Lower leg skin (tissue), 4 donors: ENCODE results near the gene NINL. TPM values are rescaled to one million over a fixed set of nuclear protein-coding genes. Genes with fewer than 3 reads are reported as not detected.

Experiments used
- DNase-seq, 2 donors: peaks; one replicate each; pipeline ENCODE4 v3.0.0-alpha.2; 2019; ENCODE audit warnings: low spot score in 2 of 2
- H3K4me3 ChIP-seq: fragments of 200-600 bp; sonication (generic); 2 replicates; pipeline ENCODE4 v1.5.1; 2017; ENCODE audit warnings: mild to moderate bottlenecking, low read depth; ENCODE audit not compliant: poor library complexity, severe bottlenecking
- CTCF ChIP-seq, 3 donors: fragments of 450-650 bp; IDR thresholded peaks; one replicate each; pipeline ENCODE4 v1.5.1; 2016; ENCODE audit warnings: antibody characterized with exemption in 3 of 3, mild to moderate bottlenecking in 3 of 3, moderate library complexity in 2 of 3
- POLR2A ChIP-seq, 2 donors: fragments of 450-650 bp; IDR thresholded peaks; one replicate each; pipeline ENCODE4 v1.6.1; 2016 to 2017; ENCODE audit warnings: antibody characterized with exemption in 2 of 2, mild to moderate bottlenecking in 1 of 2, moderate library complexity in 1 of 2
- WGBS, 2 donors: methylation state at CpG; one replicate each; pipeline ENCODE4 v1.1.5; 2018; 5-methylcytosine and 5-hydroxymethylcytosine counted together
- intact Hi-C: fragments of 100-400 bp; cut with DNase I; formaldehyde crosslinking; loops from one replicate; pipeline ENCODE4 v1.15.0; 2023; ENCODE audit warnings: low total_unique reads
- total RNA-seq, 4 donors: library from RNA; depleted of rRNA; stranded (reverse); fragments of >200 nt; gene quantifications; one replicate each; pipeline ENCODE4 v1.1.0, GENCODE V29; 2016

Gene NINL
- total RNA-seq, 4 donors from 2014 or later = 2.1 to 4.7 (median 3.7) TPM

DNA sequence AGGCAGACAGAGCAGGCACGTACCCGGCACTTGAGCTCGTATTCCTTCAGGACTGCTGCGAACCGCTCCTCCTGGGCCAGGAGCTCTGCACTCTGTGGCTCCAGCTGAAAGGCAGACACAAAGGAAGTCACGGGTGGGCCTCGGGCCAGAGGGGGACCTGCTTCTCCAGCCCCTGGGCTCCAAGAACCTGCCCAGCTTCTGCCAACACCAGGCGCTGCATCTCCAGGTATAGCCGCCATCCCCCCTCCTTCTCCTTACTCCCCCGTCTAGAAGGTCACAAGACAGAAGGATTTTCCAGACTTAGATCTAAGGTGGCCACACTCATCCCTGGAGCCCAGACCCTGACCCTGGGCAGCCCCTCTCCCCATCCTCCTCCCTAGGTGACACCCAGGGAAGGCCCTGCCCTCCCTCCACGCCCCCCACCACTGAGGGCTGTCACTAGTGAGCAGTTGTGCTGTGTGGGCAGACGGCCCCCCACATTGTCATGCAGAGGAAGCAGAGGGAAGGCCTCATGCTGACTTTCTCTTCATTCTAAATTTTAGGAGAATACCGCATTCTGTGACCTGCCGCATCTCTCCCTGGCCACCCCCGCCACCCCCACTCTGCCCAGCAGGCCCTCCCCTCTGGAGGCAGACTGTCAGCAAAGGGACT lies 96.0 kb downstream of the NINL start:
- H3K4me3 ChIP-seq = no peak overlapping the region
- WGBS, 2 donors = 90% methylated on average over 15 of the region's 15 CpGs
- intact Hi-C loops = no loop called here
- no peak for TF ChIP-seq CTCF (IDR thresholded peaks at IDR 0.05)
- TF ChIP-seq POLR2A (IDR thresholded peaks at IDR 0.05) = no peak
- DNase-seq = no peak

GRCh38 chr20:25487975-25488374 lies 97.4 kb downstream of the NINL start:
- TF ChIP-seq POLR2A (IDR thresholded peaks at IDR 0.05) (no peak), CTCF (IDR thresholded peaks at IDR 0.05) (no peak)
- intact Hi-C loops = no loop called here
- 89 to 92% methylated on average over 11 of the region's 11 CpGs for WGBS, 2 donors
- DNase-seq = no peak
- no peak overlapping the region for H3K4me3 ChIP-seq

DNA sequence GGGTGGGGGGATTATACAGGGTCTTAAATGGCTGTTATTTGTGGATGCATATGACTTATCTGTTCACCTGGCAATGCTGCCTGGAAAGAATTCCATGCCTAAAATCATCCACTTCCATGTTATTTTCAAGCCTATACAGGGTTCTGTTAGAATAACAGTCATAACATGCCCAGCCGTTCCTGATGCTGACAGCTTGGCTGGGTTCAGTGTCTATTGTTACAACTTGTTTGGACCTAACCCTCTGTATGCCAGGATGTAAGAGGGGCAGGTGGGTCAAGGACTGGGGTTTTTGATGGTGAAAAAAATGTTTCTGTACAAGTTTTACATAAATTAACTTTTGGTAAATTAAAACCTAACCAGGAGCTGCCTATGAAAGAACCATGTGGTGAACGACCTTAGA lies 98.0 kb downstream of the NINL start:
- H3K4me3 ChIP-seq = no peak overlapping the region
- 22 to 44% methylated on average over 2 of the region's 2 CpGs for WGBS, 2 donors

DNA sequence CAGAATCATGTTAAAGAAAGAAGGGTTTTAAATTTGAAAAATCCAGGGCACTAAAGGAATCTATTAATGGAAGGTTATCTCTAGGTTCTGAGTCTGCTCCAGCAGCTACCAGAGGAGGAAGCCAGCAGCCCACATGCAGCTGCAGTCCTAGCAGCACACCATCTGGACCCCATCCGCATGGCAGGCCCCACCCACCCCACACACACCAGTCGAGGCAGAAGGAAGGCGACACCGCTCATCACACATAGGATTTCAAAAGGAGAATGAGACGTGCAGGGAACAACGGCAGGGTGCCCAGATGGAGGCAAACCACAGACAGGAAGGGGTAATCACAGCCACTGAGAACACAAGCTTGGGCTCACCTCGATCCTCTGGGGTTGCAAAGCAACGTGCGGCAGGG lies 99.0 kb downstream of the NINL start:
- 44 to 50% methylated on average over 9 of the region's 9 CpGs for WGBS, 2 donors
- DNase-seq = no peak
- intact Hi-C loops = no loop called here
- TF ChIP-seq CTCF (IDR thresholded peaks at IDR 0.05) = no peak
- TF ChIP-seq POLR2A (IDR thresholded peaks at IDR 0.05) = no peak
- H3K4me3 ChIP-seq = no peak overlapping the region

More for the DNA sequence above, 98.0 kb downstream of the NINL start:
- DNase-seq = no peak
- no peak for TF ChIP-seq POLR2A (IDR thresholded peaks at IDR 0.05)
- TF ChIP-seq CTCF (IDR thresholded peaks at IDR 0.05) = no peak
- intact Hi-C loops = no loop called here

DNA sequence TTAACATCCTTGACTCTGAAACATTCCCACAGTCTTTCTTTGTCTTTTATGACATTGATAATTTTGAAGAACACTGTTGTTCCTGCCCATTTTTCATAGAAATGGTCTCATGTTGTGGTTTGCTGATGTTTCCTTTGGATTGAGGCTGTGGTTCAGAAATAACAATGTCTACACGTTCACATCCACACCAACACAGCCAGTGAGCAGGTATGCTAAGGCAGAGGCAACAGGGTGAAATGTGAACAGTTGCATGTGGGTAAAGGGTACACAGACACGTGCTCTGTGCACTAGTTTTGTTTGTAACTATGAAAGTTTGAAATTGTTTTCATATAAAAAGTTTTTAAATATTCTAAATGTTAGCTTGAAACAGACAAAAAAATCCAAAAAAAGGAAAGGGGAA lies 99.5 kb downstream of the NINL start:
- no peak overlapping the region for H3K4me3 ChIP-seq
- TF ChIP-seq CTCF (IDR thresholded peaks at IDR 0.05) (no peak), POLR2A (IDR thresholded peaks at IDR 0.05) (no peak)
- intact Hi-C loops = no loop called here
- DNase-seq = no peak
- 69 to 85% methylated on average over 2 of the region's 2 CpGs for WGBS, 2 donors
